AG20443 (cell line): ENCODE data around the gene PTPN1.

ENCODE experiments used
- DNase-seq: peaks from one replicate; pipeline ENCODE4 v3.0.0; 2012; ENCODE audit warnings: low spot score, mixed read lengths

PTPN1 gene

GRCh38 chr20:50513169-50514034 lies 3.2 kb downstream of the PTPN1 start:
- peak; percentile 15 for DNase-seq

- no peak for DNase-seq
These were observed 3.8 kb downstream of the PTPN1 start for GRCh38 chr20:50514035-50514337.

GRCh38 chr20:50514750-50515149 lies 4.6 kb downstream of the PTPN1 start:
- DNase-seq, result no peak

GRCh38 chr20:50515471-50516106 lies 5.4 kb downstream of the PTPN1 start:
- no peak for DNase-seq

GRCh38 chr20:50516180-50516934 lies 6.2 kb downstream of the PTPN1 start:
- DNase-seq, result no peak

- no peak for DNase-seq
These were observed 7.0 kb downstream of the PTPN1 start for GRCh38 chr20:50516935-50517816.

GRCh38 chr20:50517817-50518154 lies 7.6 kb downstream of the PTPN1 start:
- no peak for DNase-seq

- peak; percentile 14 for DNase-seq
These were observed 8.1 kb downstream of the PTPN1 start for GRCh38 chr20:50518270-50518721.

- DNase-seq, result no peak
These were observed 9.0 kb downstream of the PTPN1 start for GRCh38 chr20:50519036-50519762.

- peak; percentile 16 for DNase-seq
These were observed 10.2 kb downstream of the PTPN1 start for GRCh38 chr20:50520222-50520880.

GRCh38 chr20:50521221-50522052 lies 11.3 kb downstream of the PTPN1 start:
- DNase-seq, result no peak

- no peak for DNase-seq
These were observed 12.0 kb downstream of the PTPN1 start for GRCh38 chr20:50522053-50522674.

GRCh38 chr20:50523552-50524167 lies 13.5 kb downstream of the PTPN1 start:
- DNase-seq, result no peak

GRCh38 chr20:50525681-50526080 lies 15.5 kb downstream of the PTPN1 start:
- no peak for DNase-seq

GRCh38 chr20:50526403-50526989 lies 16.3 kb downstream of the PTPN1 start:
- DNase-seq, result no peak

- DNase-seq, result no peak
These were observed 17.0 kb downstream of the PTPN1 start for GRCh38 chr20:50527068-50527605.

- DNase-seq, result no peak
These were observed 17.9 kb downstream of the PTPN1 start for GRCh38 chr20:50528129-50528528.

GRCh38 chr20:50528804-50529351 lies 18.7 kb downstream of the PTPN1 start:
- peak; percentile 24 for DNase-seq
